Mammary epithelial cell (primary cell): ENCODE measurements around the gene ZCWPW2.

ENCODE experiments used
- EZH2 ChIP-seq: IDR thresholded peaks from 2 replicates; pipeline ENCODE4 v1.6.1; 2012; ENCODE audit warnings: low read length, inconsistent platforms, borderline replicate concordance
- TF ChIP-seq, protein P1 (sequence below), 2 donors: IDR thresholded peaks in 1 of 2; conservative IDR thresholded peaks in 1 of 2; 2 replicates each; pipeline ENCODE4 v1.5.1; 2011 to 2012; ENCODE audit warnings: inconsistent platforms in 2 of 2, low read length in 2 of 2, mild to moderate bottlenecking in 2 of 2, control low read depth in 1 of 2, low read depth in 1 of 2; ENCODE audit not compliant: insufficient read depth in 1 of 2; ENCODE audit errors: extremely low read depth in 1 of 2

GRCh38 chr3:28399206-28399605 is 50.7 kb downstream of the ZCWPW2 start:
- TF ChIP-seq, protein P1, sequence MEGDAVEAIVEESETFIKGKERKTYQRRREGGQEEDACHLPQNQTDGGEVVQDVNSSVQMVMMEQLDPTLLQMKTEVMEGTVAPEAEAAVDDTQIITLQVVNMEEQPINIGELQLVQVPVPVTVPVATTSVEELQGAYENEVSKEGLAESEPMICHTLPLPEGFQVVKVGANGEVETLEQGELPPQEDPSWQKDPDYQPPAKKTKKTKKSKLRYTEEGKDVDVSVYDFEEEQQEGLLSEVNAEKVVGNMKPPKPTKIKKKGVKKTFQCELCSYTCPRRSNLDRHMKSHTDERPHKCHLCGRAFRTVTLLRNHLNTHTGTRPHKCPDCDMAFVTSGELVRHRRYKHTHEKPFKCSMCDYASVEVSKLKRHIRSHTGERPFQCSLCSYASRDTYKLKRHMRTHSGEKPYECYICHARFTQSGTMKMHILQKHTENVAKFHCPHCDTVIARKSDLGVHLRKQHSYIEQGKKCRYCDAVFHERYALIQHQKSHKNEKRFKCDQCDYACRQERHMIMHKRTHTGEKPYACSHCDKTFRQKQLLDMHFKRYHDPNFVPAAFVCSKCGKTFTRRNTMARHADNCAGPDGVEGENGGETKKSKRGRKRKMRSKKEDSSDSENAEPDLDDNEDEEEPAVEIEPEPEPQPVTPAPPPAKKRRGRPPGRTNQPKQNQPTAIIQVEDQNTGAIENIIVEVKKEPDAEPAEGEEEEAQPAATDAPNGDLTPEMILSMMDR (conservative IDR thresholded peaks at IDR 0.05 in 1 of 2, IDR thresholded peaks at IDR 0.05 in 1 of 2; ENCODE audit: extremely low read depth in 1 of 2, insufficient read depth in 1 of 2, low read depth in 1 of 2, low read length in 2 of 2): no peak
- no peak for TF ChIP-seq EZH2
